GM12878 (cell line): ENCODE results near the gene THRAP3. TPM values are rescaled to one million over a fixed set of nuclear protein-coding genes. Genes with fewer than 3 reads are reported as not detected.

ENCODE experiments used
- ATAC-seq: fragments of 200-7000 bp; cut with Tn5 transposase; 3 replicates; pipeline ENCODE4 v1.9.1; 2020; ENCODE audit warnings: mild to moderate bottlenecking, moderate library complexity
- BruUV-seq: library from RNA; stranded (reverse); fragments of 400-500 nt; replicated peaks from 2 replicates; lab custom pipeline; 2021; lab: Mats Ljungman, UMichigan
- CTCF ChIA-PET: fragments of 300-600 bp; sonication (Branson Sonifier 250); formaldehyde crosslinking; extraction: SDS; loops from one replicate; lab custom pipeline; 2021; ENCODE audit warnings: inconsistent platforms; lab: Yijun Ruan, JAX
- POLR2A ChIA-PET: fragments of 350-600 bp; formaldehyde crosslinking; extraction: SDS; loops from one replicate; lab custom pipeline; 2021; ENCODE audit warnings: inconsistent platforms; lab: Charles Lee
- RAD21 ChIA-PET: fragments of 300-600 bp; sonication (Branson Sonifier 250); formaldehyde crosslinking; loops from one replicate; lab custom pipeline; 2023; ENCODE audit warnings: antibody characterized with exemption; ENCODE audit not compliant: unreplicated experiment; lab: Charles Lee
- SMC1A ChIA-PET: fragments of 300-600 bp; sonication (Branson Sonifier 250); formaldehyde crosslinking; loops from one replicate; lab custom pipeline; 2023; ENCODE audit not compliant: unreplicated experiment, uncharacterized antibody; lab: Charles Lee
- DNase-seq: peaks from one replicate; pipeline ENCODE4 v3.0.0-alpha.2; 2011; ENCODE audit warnings: low read depth, low spot score
- FAIRE-seq: peaks from 3 replicates; lab custom pipeline; 2011; peaks lifted over from hg19 to GRCh38; lab: Jason Lieb, UNC
- H2AFZ ChIP-seq: 2 replicates; pipeline ENCODE4 v1.6.0; 2011; ENCODE audit warnings: low read depth, low read length, control low read depth; ENCODE audit not compliant: control insufficient read depth
- H3K27ac ChIP-seq: 2 replicates; pipeline ENCODE4 v1.5.1; 2011; ENCODE audit warnings: control low read depth; ENCODE audit not compliant: control insufficient read depth, insufficient read depth
- H3K27me3 ChIP-seq, 2 experiments: replicated peaks in 1 of 2; 2 replicates each; pipeline versions ENCODE4 v1.6.0 to v1.6.1; 2011; ENCODE audit warnings: low read length in 1 of 2; ENCODE audit not compliant: control insufficient read depth in 2 of 2, insufficient read depth in 2 of 2
- H3K36me3 ChIP-seq, 2 experiments: 2 replicates each; pipeline ENCODE4 v1.5.1; 2011; ENCODE audit warnings: low read length in 1 of 2; ENCODE audit not compliant: control insufficient read depth in 2 of 2, insufficient read depth in 2 of 2
- H3K4me1 ChIP-seq: 2 replicates; pipeline ENCODE4 v1.6.1; 2011; ENCODE audit warnings: mild to moderate bottlenecking, low read length, moderate library complexity, mixed read lengths; ENCODE audit not compliant: control insufficient read depth, insufficient read depth
- H3K4me2 ChIP-seq: 2 replicates; pipeline ENCODE4 v1.6.0; 2011; ENCODE audit warnings: control low read depth; ENCODE audit not compliant: control insufficient read depth, insufficient read depth
- H3K4me3 ChIP-seq: fragments of 200-600 bp; sonication (generic); 2 replicates; pipeline ENCODE4 v1.5.1; 2016
- H3K79me2 ChIP-seq: 2 replicates; pipeline ENCODE4 v1.6.0; 2011; ENCODE audit warnings: low read length; ENCODE audit not compliant: control insufficient read depth, insufficient read depth
- H3K9ac ChIP-seq: 2 replicates; pipeline ENCODE4 v1.8.0; 2011; ENCODE audit warnings: low read length, control low read depth, mixed read lengths; ENCODE audit not compliant: control insufficient read depth, insufficient read depth
- H3K9me3 ChIP-seq: replicated peaks from 3 replicates; pipeline ENCODE4 v1.5.1; 2011; ENCODE audit warnings: mild to moderate bottlenecking, low read length; ENCODE audit not compliant: control insufficient read depth, insufficient read depth
- H4K20me1 ChIP-seq: 2 replicates; pipeline ENCODE4 v1.6.0; 2011; ENCODE audit not compliant: control insufficient read depth, insufficient read depth
- FOXM1 ChIP-seq: IDR thresholded peaks from 2 replicates; pipeline ENCODE4 v1.6.1; 2012; ENCODE audit warnings: low read depth, mild to moderate bottlenecking, inconsistent platforms, low read length, moderate library complexity
- HDAC6 ChIP-seq: fragments of 200-600 bp; sonication (generic); IDR thresholded peaks from one replicate; pipeline ENCODE4 v1.8.0; 2017; ENCODE audit warnings: antibody characterized with exemption; ENCODE audit not compliant: unreplicated experiment
- RAD51 ChIP-seq: fragments of 450-650 bp; IDR thresholded peaks from 2 replicates; pipeline ENCODE4 v1.6.1; 2016; ENCODE audit warnings: moderate library complexity, mild to moderate bottlenecking, inconsistent platforms
- RFX5 ChIP-seq: IDR thresholded peaks from 2 replicates; pipeline ENCODE4 v1.6.1; 2011; ENCODE audit warnings: low read depth, low read length, improper control_type of control experiment
- SREBF2 ChIP-seq: IDR thresholded peaks from 2 replicates; pipeline ENCODE4 v1.6.1; 2012; ENCODE audit warnings: mild to moderate bottlenecking, low read length
- WGBS: methylation state at CpG from one replicate; pipeline ENCODE4 v1.1.6; 2016; ENCODE audit warnings: low lambda C conversion rate; ENCODE audit not compliant: insufficient replicate concordance, insufficient coverage; ENCODE audit errors: missing lambda C conversion rate; 5-methylcytosine and 5-hydroxymethylcytosine counted together
- in situ Hi-C: fragments of 300-500 bp; cut with MboI; formaldehyde crosslinking; loops from 9 replicates; pipeline ENCODE4 v1.14.3; 2018; ENCODE audit warnings: mixed read lengths
- intact Hi-C: fragments of 100-400 bp; cut with micrococcal nuclease; formaldehyde crosslinking; loops from one replicate; pipeline ENCODE4 v1.14.2; 2022; ENCODE audit not compliant: unreplicated experiment
- polyA plus RNA-seq, 11 experiments: library from polyadenylated mRNA; depleted of rRNA in 4 of 11; unstranded in 6 of 11; stranded (reverse) in 5 of 11; fragments of >200 nt; fragmentation: Nextera tagmentation in 4 of 11; fragmentation: Illumina TruSeq in 1 of 11; extraction: Ambion mirVana in 4 of 11; extraction: Trizol in 1 of 11; gene quantifications; 1 replicate in 1 of 11; 2 replicates in 10 of 11; pipeline versions ENCODE4 v1.2.1 to v1.2.3, GENCODE V29; 2011 to 2016; ENCODE audit warnings: inconsistent platforms in 2 of 11, missing spikeins in 2 of 11, low read depth in 1 of 11
- total RNA-seq, 4 experiments: library from RNA; depleted of rRNA in 3 of 4; stranded (reverse); fragments of >200 nt in 3 of 4; fragmentation: Illumina TruSeq in 1 of 4; extraction: Trizol in 1 of 4; gene quantifications; 2 replicates each; pipeline versions ENCODE4 v1.2.1 to v1.2.3, GENCODE V29; 2013 to 2021

THRAP3 gene
- total and polyA plus RNA-seq, 10 of the 15 experiments (the other 5 are each of a cell fraction or from before 2014, with no cell fraction given), result 76.3 to 173 (median 136) TPM

DNA sequence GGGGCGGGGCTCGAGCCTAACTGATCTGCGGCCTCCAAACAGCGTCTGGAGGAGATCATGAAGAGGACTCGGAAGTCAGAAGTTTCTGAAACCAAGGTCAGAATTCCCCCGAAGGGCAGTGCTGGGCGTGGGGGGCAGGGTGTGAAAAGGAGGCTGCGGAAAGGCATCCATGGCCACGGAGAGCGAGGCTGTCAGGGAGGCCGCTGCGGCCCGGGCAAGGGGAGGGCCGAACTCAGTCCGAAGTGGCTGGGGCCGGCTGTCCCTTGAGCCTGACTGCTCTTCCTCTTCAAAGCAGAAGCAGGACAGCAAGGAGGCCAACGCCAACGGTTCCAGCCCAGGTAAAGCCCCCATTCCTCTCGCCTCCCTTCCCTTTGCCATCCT, 45.0 kb upstream of the THRAP3 start:
- POLR2A ChIA-PET, result no interaction called here
- no peaks in the 10 kb centered on the region for H4K20me1 ChIP-seq
- no peak overlapping the region for H3K4me3 ChIP-seq
- H3K36me3 ChIP-seq, result peaks cover 11 to 36% of the 10 kb centered on the region in 2 experiments
- CTCF ChIA-PET, result no interaction called here
- RAD21 ChIA-PET, result no interaction called here
- no peaks in the 10 kb centered on the region for H3K9me3 ChIP-seq
- no peak for DNase-seq
- no peak for FAIRE-seq
- no peaks in the 10 kb centered on the region for H3K79me2 ChIP-seq
- H3K4me1 ChIP-seq, result no peaks in the 10 kb centered on the region
- SMC1A ChIA-PET, result no interaction called here
- no peak for ATAC-seq
- TF ChIP-seq SREBF2 (no peak), FOXM1 (no peak), RAD51 (no peak), HDAC6 (no peak)
- H3K9ac ChIP-seq, result no peak overlapping the region
- H3K27me3 ChIP-seq, result no peaks in the 10 kb centered on the region
- intact Hi-C loops (no loop called here), in situ Hi-C loops (no loop called here)
- H3K4me2 ChIP-seq, result no peak overlapping the region
- no peak overlapping the region for H2AFZ ChIP-seq
- BruUV-seq, result no TSS peak
- 91% methylated on average over 19 of the region's 19 CpGs for WGBS
- H3K27ac ChIP-seq, result no peak overlapping the region

DNA sequence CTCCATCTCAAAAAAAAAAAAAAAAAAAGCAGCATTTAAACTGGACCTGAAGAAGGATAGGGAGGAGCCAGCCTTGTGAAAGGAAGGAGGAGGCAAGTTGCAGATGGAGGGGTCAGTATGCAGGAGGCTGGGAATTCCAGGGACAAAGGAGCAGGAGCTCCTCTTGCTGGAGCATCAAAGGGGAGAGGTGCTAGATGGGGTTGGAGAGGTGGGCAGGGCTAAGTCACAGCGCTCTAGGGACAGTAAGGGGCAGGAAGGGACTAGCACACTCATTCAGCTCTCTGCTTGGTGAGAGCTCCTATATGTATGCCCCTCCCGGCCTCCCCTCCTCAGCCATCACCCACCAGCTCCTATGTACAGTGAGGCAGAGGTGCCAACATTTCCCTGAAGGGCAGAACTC, 41.5 kb upstream of the THRAP3 start:
- no peak for FAIRE-seq
- RAD21 ChIA-PET, result interaction anchor here (1.7 kb wide), 1 partner anchor 33 kb away, joined by 10 read pairs; the partner anchor contains the start of gene TRAPPC3
- WGBS, result 70% methylated on average over 2 of the region's 2 CpGs

More for the DNA sequence above, 41.5 kb upstream of the THRAP3 start:
- no peak overlapping the region for H3K27ac ChIP-seq
- H3K9ac ChIP-seq, result no peak overlapping the region
- H2AFZ ChIP-seq, result no peak overlapping the region
- no peaks in the 10 kb centered on the region for H3K79me2 ChIP-seq
- ChIA-PET POLR2A (interaction anchor here (0.5 to 0.6 kb wide), 4 partner anchors 73 to 199 kb away, joined by 3 to 4 read pairs (median 3); no protein-coding TSS in a partner anchor), CTCF (interaction anchor here (0.6 to 2.6 kb wide), 6 partner anchors 11 to 290 kb away, joined by 3 to 17 read pairs (median 3); partner anchors contain the start of gene TRAPPC3), SMC1A (interaction anchor here (0.9 to 2.7 kb wide), 3 partner anchors 19 to 107 kb away, joined by 3 to 12 read pairs (median 4); partner anchors contain the start of gene TRAPPC3)
- peaks cover under 1% of the 10 kb centered on the region; the same call in 1 of the 2 replicates for H3K4me1 ChIP-seq
- TF ChIP-seq RFX5, result no peak
- no peaks in the 10 kb centered on the region for H3K27me3 ChIP-seq
- DNase-seq, result no peak
- intact Hi-C loops, result no loop called here
- H3K4me3 ChIP-seq, result no peak overlapping the region
- ATAC-seq, result no peak
- H3K36me3 ChIP-seq, result peaks cover 0 to 21% of the 10 kb centered on the region in 2 experiments; a peak in 2 of 4 replicates
- no peak overlapping the region for H3K4me2 ChIP-seq
- no peaks in the 10 kb centered on the region for H4K20me1 ChIP-seq
- no TSS peak for BruUV-seq
- H3K9me3 ChIP-seq, result no peaks in the 10 kb centered on the region
- in situ Hi-C loops, result no loop called here
